ENCODE measurements around the gene SAAL1. TPM values are rescaled to one million over a fixed set of nuclear protein-coding genes. Genes with fewer than 3 reads are reported as not detected.

Gene SAAL1
- total RNA-seq, 2 donors from 2014 or later, result 23.2 to 28.2 TPM

GRCh38 chr11:18078909-18079308 lies 27.0 kb downstream of the SAAL1 start:
- no peak overlapping the region for H3K4me3 Mint-ChIP-seq
- H3K27me3 Mint-ChIP-seq (ENCODE audit: insufficient read depth), result no peaks in the 10 kb centered on the region
- Histone ChIP-seq H3K4me1 (ENCODE audit: control insufficient read depth, insufficient read depth, low read length) (no peaks in the 10 kb centered on the region), H3K9me3 (ENCODE audit: control insufficient read depth, low read length) (no peaks in the 10 kb centered on the region), H3K27me3 (ENCODE audit: control insufficient read depth, insufficient read depth, low read length, poor library complexity, severe bottlenecking) (no peaks in the 10 kb centered on the region), H3K36me3 (ENCODE audit: control insufficient read depth, insufficient read depth, low read length) (peaks cover 44% of the 10 kb centered on the region), H3K4me3 (ENCODE audit: low read length) (no peak overlapping the region), H3K27ac (ENCODE audit: low read depth, low read length) (no peak overlapping the region), H3K9ac (ENCODE audit: extremely low read depth, low read length, poor library complexity, severe bottlenecking) (no peak overlapping the region)
- H3K36me3 Mint-ChIP-seq (ENCODE audit: low read depth), result peaks cover 43% of the 10 kb centered on the region
- H3K27ac Mint-ChIP-seq, result no peak overlapping the region
- DNase-seq, result no peak
- H3K4me1 Mint-ChIP-seq, result no peaks in the 10 kb centered on the region
- H3K9me3 Mint-ChIP-seq, result no peaks in the 10 kb centered on the region
- no peak for TF ChIP-seq CTCF (conservative IDR thresholded peaks at IDR 0.05)
- WGBS, 2 experiments (ENCODE audit: insufficient coverage in 1 of 2, insufficient read length in 1 of 2), result 100% methylated on average over 1 to 2 of the region's 2 CpGs

- no peaks in the 10 kb centered on the region for H3K9me3 Mint-ChIP-seq
- H3K4me3 ChIP-seq (ENCODE audit: low read length), result no peak overlapping the region
- WGBS, 2 experiments (ENCODE audit: insufficient coverage in 1 of 2, insufficient read length in 1 of 2), result 93 to 100% methylated on average over 1 to 2 of the region's 3 CpGs
- H3K27me3 Mint-ChIP-seq (ENCODE audit: insufficient read depth), result no peaks in the 10 kb centered on the region
- no peak overlapping the region for H3K4me3 Mint-ChIP-seq
- no peak for TF ChIP-seq CTCF (conservative IDR thresholded peaks at IDR 0.05)
- H3K27ac Mint-ChIP-seq, result no peak overlapping the region
- H3K36me3 Mint-ChIP-seq (ENCODE audit: low read depth), result peaks cover 22% of the 10 kb centered on the region
- no peak overlapping the region for H3K27ac ChIP-seq (ENCODE audit: low read depth, low read length)
- H3K27me3 ChIP-seq (ENCODE audit: control insufficient read depth, insufficient read depth, low read length, poor library complexity, severe bottlenecking), result no peaks in the 10 kb centered on the region
- H3K4me1 ChIP-seq (ENCODE audit: control insufficient read depth, insufficient read depth, low read length), result no peaks in the 10 kb centered on the region
- H3K4me1 Mint-ChIP-seq, result no peaks in the 10 kb centered on the region
- peaks cover 16% of the 10 kb centered on the region for H3K36me3 ChIP-seq (ENCODE audit: control insufficient read depth, insufficient read depth, low read length)
- no peak overlapping the region for H3K9ac ChIP-seq (ENCODE audit: extremely low read depth, low read length, poor library complexity, severe bottlenecking)
- no peaks in the 10 kb centered on the region for H3K9me3 ChIP-seq (ENCODE audit: control insufficient read depth, low read length)
- no peak for DNase-seq
These were observed 30.4 kb downstream of the SAAL1 start for GRCh38 chr11:18075444-18075843.

- WGBS, 2 experiments (ENCODE audit: insufficient coverage in 1 of 2, insufficient read length in 1 of 2), result 91 to 100% methylated on average over 1 to 3 of the region's 4 CpGs
- H3K9me3 ChIP-seq (ENCODE audit: control insufficient read depth, low read length), result no peaks in the 10 kb centered on the region
- no peak for DNase-seq
- no peak overlapping the region for H3K27ac ChIP-seq (ENCODE audit: low read depth, low read length)
- H3K4me3 Mint-ChIP-seq, result no peak overlapping the region
- H3K4me1 ChIP-seq (ENCODE audit: control insufficient read depth, insufficient read depth, low read length), result no peaks in the 10 kb centered on the region
- H3K9me3 Mint-ChIP-seq, result no peaks in the 10 kb centered on the region
- H3K27me3 ChIP-seq (ENCODE audit: control insufficient read depth, insufficient read depth, low read length, poor library complexity, severe bottlenecking), result no peaks in the 10 kb centered on the region
- H3K36me3 ChIP-seq (ENCODE audit: control insufficient read depth, insufficient read depth, low read length), result no peaks in the 10 kb centered on the region
- TF ChIP-seq CTCF (conservative IDR thresholded peaks at IDR 0.05), result no peak
- H3K27me3 Mint-ChIP-seq (ENCODE audit: insufficient read depth), result no peaks in the 10 kb centered on the region
- H3K4me1 Mint-ChIP-seq, result no peaks in the 10 kb centered on the region
- no peak overlapping the region for H3K4me3 ChIP-seq (ENCODE audit: low read length)
- no peak overlapping the region for H3K9ac ChIP-seq (ENCODE audit: extremely low read depth, low read length, poor library complexity, severe bottlenecking)
- H3K27ac Mint-ChIP-seq, result no peak overlapping the region
- H3K36me3 Mint-ChIP-seq (ENCODE audit: low read depth), result no peaks in the 10 kb centered on the region
These were observed 34.7 kb downstream of the SAAL1 start for GRCh38 chr11:18071098-18071705.

Data from endodermal cell (in vitro differentiated cells).